CD4-positive, alpha-beta T cell (primary cell): ENCODE measurements around the gene KRTAP5-2. TPM values are rescaled to one million over a fixed set of nuclear protein-coding genes. Genes with fewer than 3 reads are reported as not detected.

ENCODE experiments used
- ATAC-seq: fragments of 200-7000 bp; cut with Tn5 transposase; one replicate; pipeline ENCODE4 v1.10.0; 2022; ENCODE audit warnings: mild to moderate bottlenecking; ENCODE audit not compliant: poor library complexity
- CTCF ChIA-PET: fragments of 350-600 bp; sonication (Branson Sonifier 250); formaldehyde crosslinking; loops from one replicate; lab custom pipeline; 2021; ENCODE audit warnings: antibody characterized with exemption, inconsistent platforms; lab: Charles Lee
- POLR2A ChIA-PET: fragments of 350-600 bp; sonication (Branson Sonifier 250); formaldehyde crosslinking; loops from one replicate; lab custom pipeline; 2021; ENCODE audit warnings: antibody characterized with exemption, inconsistent platforms; lab: Charles Lee
- DNase-seq, 14 experiments: peaks; one replicate each; pipeline ENCODE4 v3.0.0-alpha.2; 2013 to 2020; ENCODE audit warnings: mixed read lengths in 2 of 14
- H3K27ac ChIP-seq, 2 donors: one replicate each; pipeline versions ENCODE4 v1.5.1 to v1.7.0; 2013; ENCODE audit warnings: low read length in 2 of 2, low read depth in 1 of 2, mild to moderate bottlenecking in 1 of 2
- H3K27me3 ChIP-seq, 2 experiments: 1 replicate in 1 of 2; 2 replicates in 1 of 2; pipeline versions ENCODE4 v1.6.1 to v1.7.0; 2013; ENCODE audit warnings: low read length in 2 of 2, control low read depth in 1 of 2, mild to moderate bottlenecking in 1 of 2, moderate library complexity in 1 of 2; ENCODE audit not compliant: insufficient read depth in 2 of 2, control insufficient read depth in 1 of 2
- H3K36me3 ChIP-seq: one replicate; pipeline ENCODE4 v1.6.1; 2013; ENCODE audit warnings: low read length, control low read depth; ENCODE audit not compliant: insufficient read depth
- H3K4me1 ChIP-seq: one replicate; pipeline ENCODE4 v1.6.1; 2013; ENCODE audit warnings: low read length, control low read depth; ENCODE audit not compliant: insufficient read depth
- H3K4me3 ChIP-seq: one replicate; pipeline ENCODE4 v1.5.1; 2013; ENCODE audit warnings: mild to moderate bottlenecking, low read length, moderate library complexity
- H3K9me3 ChIP-seq, 2 experiments: 1 replicate in 1 of 2; 2 replicates in 1 of 2; pipeline versions ENCODE4 v1.6.1 to v1.7.0; 2013; ENCODE audit warnings: low read length in 2 of 2, mild to moderate bottlenecking in 2 of 2, control low read depth in 1 of 2, moderate library complexity in 1 of 2; ENCODE audit not compliant: control insufficient read depth in 1 of 2, insufficient read depth in 1 of 2
- H3K27ac Mint-ChIP-seq: one replicate; pipeline ENCODE4 v1.8.0; 2020; ENCODE audit warnings: mixed read lengths
- H3K27me3 Mint-ChIP-seq: one replicate; pipeline ENCODE4 v1.8.0; 2021; ENCODE audit warnings: mixed read lengths
- H3K36me3 Mint-ChIP-seq: one replicate; pipeline ENCODE4 v1.8.0; 2021; ENCODE audit warnings: low read depth, mixed read lengths
- H3K4me1 Mint-ChIP-seq: one replicate; pipeline ENCODE4 v1.8.0; 2021; ENCODE audit warnings: low read depth, mixed read lengths
- H3K4me3 Mint-ChIP-seq: one replicate; pipeline ENCODE4 v1.8.0; 2020; ENCODE audit warnings: mild to moderate bottlenecking, mixed read lengths
- H3K9me3 Mint-ChIP-seq: one replicate; pipeline ENCODE4 v1.8.0; 2020; ENCODE audit warnings: mixed read lengths
- CTCF ChIP-seq: fragments of 200-600 bp; IDR thresholded peaks from one replicate; pipeline ENCODE4 v1.8.0; 2022; ENCODE audit warnings: antibody characterized with exemption, mild to moderate bottlenecking
- intact Hi-C, 2 experiments: fragments of 100-400 bp; cut with DNase I in 1 of 2; cut with micrococcal nuclease in 1 of 2; formaldehyde crosslinking; loops; one replicate each; pipeline versions ENCODE4 v1.15.1 to v1.9.0; 2023 to 2025; cut with DNase I, micrococcal nuclease
- total RNA-seq, 174 experiments: library from RNA in 2 of 174; stranded (reverse) in 2 of 174; gene quantifications; one replicate each; pipeline ENCODE4 v1.2.3 and lab custom pipeline; 2021 to 2026

Gene KRTAP5-2
- total RNA-seq, 2 experiments from 2014 or later = not detected

GRCh38 chr11:1565904-1566247 lies 32.2 kb downstream of the KRTAP5-2 start:
- Mint-ChIP-seq H3K27ac (no peak overlapping the region), H3K27me3 (no peaks in the 10 kb centered on the region), H3K36me3 (peaks cover 6% of the 10 kb centered on the region), H3K4me1 (peaks cover 14% of the 10 kb centered on the region), H3K9me3 (no peaks in the 10 kb centered on the region), H3K4me3 (no peak overlapping the region)
- DNase-seq (peak in 1 of 14 experiments; percentile 2), ATAC-seq (no peak)
- POLR2A ChIA-PET = no interaction called here
- Histone ChIP-seq H3K4me1 (peaks cover 21% of the 10 kb centered on the region), H3K9me3 (no peaks in the 10 kb centered on the region), H3K36me3 (no peaks in the 10 kb centered on the region), H3K4me3 (no peak overlapping the region), H3K27ac (no peak overlapping the region), H3K27me3 (no peaks in the 10 kb centered on the region)
- no peak for TF ChIP-seq CTCF
- intact Hi-C loops = no loop called here
- CTCF ChIA-PET = interaction anchor here (2.8 kb wide), 1 partner anchor 9 kb away, joined by 18 read pairs; no protein-coding TSS in a partner anchor

- Mint-ChIP-seq H3K36me3 (peaks cover 6% of the 10 kb centered on the region), H3K4me1 (peaks cover 9% of the 10 kb centered on the region), H3K27me3 (no peaks in the 10 kb centered on the region), H3K4me3 (no peak overlapping the region), H3K9me3 (no peaks in the 10 kb centered on the region), H3K27ac (no peak overlapping the region)
- ATAC-seq = no peak
- Histone ChIP-seq H3K36me3 (no peaks in the 10 kb centered on the region), H3K9me3 (no peaks in the 10 kb centered on the region), H3K4me3 (no peak overlapping the region), H3K4me1 (peaks cover 16% of the 10 kb centered on the region), H3K27me3 (no peaks in the 10 kb centered on the region), H3K27ac (no peak overlapping the region)
- peak in 3 of 14 experiments; percentile 6 to 30 (median 27) for DNase-seq
- POLR2A ChIA-PET = no interaction called here
- CTCF ChIA-PET = interaction anchor here (1.5 to 2.8 kb wide), 2 partner anchors 9 to 18 kb away, joined by 5 to 18 read pairs; no protein-coding TSS in a partner anchor
- TF ChIP-seq CTCF = no peak
- intact Hi-C loops = no loop called here
These were observed 32.8 kb downstream of the KRTAP5-2 start for GRCh38 chr11:1565173-1565903.

- Histone ChIP-seq H3K4me3 (no peak overlapping the region), H3K27ac (no peak overlapping the region), H3K4me1 (peaks cover 10% of the 10 kb centered on the region), H3K27me3 (no peaks in the 10 kb centered on the region), H3K36me3 (no peaks in the 10 kb centered on the region), H3K9me3 (no peaks in the 10 kb centered on the region)
- H3K4me1 Mint-ChIP-seq = peaks cover 5% of the 10 kb centered on the region
- H3K9me3 Mint-ChIP-seq = no peaks in the 10 kb centered on the region
- ATAC-seq (peak; percentile 31), DNase-seq (peak in 3 of 14 experiments; percentile 41 to 60 (median 46))
- ChIA-PET CTCF (interaction anchor here (1.5 to 2.8 kb wide), 2 partner anchors 10 to 18 kb away, joined by 5 to 18 read pairs; no protein-coding TSS in a partner anchor), POLR2A (no interaction called here)
- H3K36me3 Mint-ChIP-seq = peaks cover 6% of the 10 kb centered on the region
- intact Hi-C loops = no loop called here
- no peak overlapping the region for H3K27ac Mint-ChIP-seq
- no peaks in the 10 kb centered on the region for H3K27me3 Mint-ChIP-seq
- H3K4me3 Mint-ChIP-seq = no peak overlapping the region
- TF ChIP-seq CTCF = no peak
These were observed 33.4 kb downstream of the KRTAP5-2 start for GRCh38 chr11:1564535-1565172.
